DND-41 (cell line): Measurements from ENCODE around the gene MEI1.
"Not testable (repeated sequence)": the region's sequence is repeated elsewhere in the genome, so short reads cannot be mapped to it uniquely, and the experiment has no call there.

ENCODE experiments used
- ATAC-seq: fragments of 200-7000 bp; cut with Tn5 transposase; 3 replicates; pipeline ENCODE4 v1.9.1; 2021; ENCODE audit warnings: low read depth; ENCODE audit not compliant: insufficient read depth
- DNase-seq: peaks from one replicate; pipeline ENCODE4 v3.0.0-alpha.2; 2020
- H2AFZ ChIP-seq: 2 replicates; pipeline ENCODE4 v1.6.0; 2012; ENCODE audit warnings: low read depth, low read length
- H3K27ac ChIP-seq: 2 replicates; pipeline ENCODE4 v1.5.1; 2012; ENCODE audit warnings: low read length, inconsistent platforms
- H3K27me3 ChIP-seq: fragments of 200-600 bp; sonication (generic); 2 replicates; pipeline ENCODE4 v1.6.0; 2012; ENCODE audit warnings: low read length, mild to moderate bottlenecking, inconsistent platforms; ENCODE audit not compliant: insufficient read depth, poor library complexity
- H3K36me3 ChIP-seq: 2 replicates; pipeline ENCODE4 v1.5.1; 2012; ENCODE audit warnings: low read length, inconsistent platforms; ENCODE audit not compliant: insufficient read depth
- H3K4me1 ChIP-seq: 2 replicates; pipeline ENCODE4 v1.5.1; 2012; ENCODE audit warnings: mild to moderate bottlenecking, low read length; ENCODE audit not compliant: insufficient read depth
- H3K4me2 ChIP-seq: 2 replicates; pipeline ENCODE4 v1.6.0; 2012; ENCODE audit warnings: mild to moderate bottlenecking, moderate library complexity, low read length, inconsistent platforms; ENCODE audit not compliant: insufficient read depth
- H3K4me3 ChIP-seq, 2 experiments: fragments of 200-600 bp in 1 of 2; shearing (Covaris generic) in 1 of 2; 2 replicates each; pipeline ENCODE4 v1.5.1; 2012 to 2016; ENCODE audit warnings: inconsistent platforms in 2 of 2, low read length in 2 of 2, mild to moderate bottlenecking in 2 of 2, low read depth in 1 of 2, moderate library complexity in 1 of 2
- H3K79me2 ChIP-seq: 2 replicates; pipeline ENCODE4 v1.6.0; 2012; ENCODE audit warnings: low read length, inconsistent platforms; ENCODE audit not compliant: insufficient read depth
- H3K9ac ChIP-seq: 2 replicates; pipeline ENCODE4 v1.6.0; 2012; ENCODE audit warnings: low read depth, mild to moderate bottlenecking, inconsistent platforms, low read length, moderate library complexity
- H3K9me3 ChIP-seq: 2 replicates; pipeline ENCODE4 v1.5.1; 2012; ENCODE audit warnings: low read length, moderate library complexity, mild to moderate bottlenecking, inconsistent platforms; ENCODE audit not compliant: insufficient read depth, severe bottlenecking
- H4K20me1 ChIP-seq: 2 replicates; pipeline ENCODE4 v1.6.0; 2012; ENCODE audit warnings: low read length; ENCODE audit not compliant: insufficient read depth
- EZH2 ChIP-seq: IDR thresholded peaks from 3 replicates; pipeline ENCODE4 v1.6.1; 2012; ENCODE audit warnings: borderline replicate concordance, low read depth, mild to moderate bottlenecking, moderate library complexity, low read length, inconsistent platforms; ENCODE audit not compliant: severe bottlenecking
- TF ChIP-seq, protein P1 (sequence below): IDR thresholded peaks from 2 replicates; pipeline ENCODE4 v1.5.1; 2012; ENCODE audit warnings: borderline replicate concordance, low read length, moderate library complexity, mild to moderate bottlenecking; ENCODE audit not compliant: poor library complexity, severe bottlenecking; ENCODE audit errors: extremely low read depth

MEI1 gene

DNA sequence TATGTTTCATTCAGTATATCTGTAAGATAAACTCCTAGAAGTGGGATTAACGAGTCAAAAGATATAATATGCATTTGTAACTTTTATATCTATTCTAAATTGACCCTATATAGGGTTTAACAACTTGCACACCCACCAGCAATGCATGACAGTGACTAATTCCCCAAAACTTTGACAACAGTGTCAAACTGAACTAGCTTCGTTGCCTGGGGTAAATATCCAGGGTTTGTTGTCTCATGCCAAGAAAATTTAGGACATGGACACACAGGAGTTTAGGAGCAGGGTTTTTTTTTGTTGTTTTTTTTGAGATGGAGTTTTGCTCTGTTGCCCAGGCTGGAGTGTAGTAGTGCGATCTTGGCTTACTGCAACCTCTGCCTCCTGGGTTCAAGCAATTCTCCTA, 15.7 kb upstream of the MEI1 start:
- H3K4me3 ChIP-seq: no peak overlapping the region
- H3K4me2 ChIP-seq: no peak overlapping the region
- H3K79me2 ChIP-seq: peaks cover 99% of the 10 kb centered on the region
- no peak overlapping the region for H3K9ac ChIP-seq
- H3K27ac ChIP-seq: no peak overlapping the region
- no peaks in the 10 kb centered on the region for H3K9me3 ChIP-seq
- H3K4me1 ChIP-seq: peaks cover 50% of the 10 kb centered on the region
- H3K27me3 ChIP-seq: no peaks in the 10 kb centered on the region
- no peak for TF ChIP-seq EZH2
- TF ChIP-seq, protein P1, sequence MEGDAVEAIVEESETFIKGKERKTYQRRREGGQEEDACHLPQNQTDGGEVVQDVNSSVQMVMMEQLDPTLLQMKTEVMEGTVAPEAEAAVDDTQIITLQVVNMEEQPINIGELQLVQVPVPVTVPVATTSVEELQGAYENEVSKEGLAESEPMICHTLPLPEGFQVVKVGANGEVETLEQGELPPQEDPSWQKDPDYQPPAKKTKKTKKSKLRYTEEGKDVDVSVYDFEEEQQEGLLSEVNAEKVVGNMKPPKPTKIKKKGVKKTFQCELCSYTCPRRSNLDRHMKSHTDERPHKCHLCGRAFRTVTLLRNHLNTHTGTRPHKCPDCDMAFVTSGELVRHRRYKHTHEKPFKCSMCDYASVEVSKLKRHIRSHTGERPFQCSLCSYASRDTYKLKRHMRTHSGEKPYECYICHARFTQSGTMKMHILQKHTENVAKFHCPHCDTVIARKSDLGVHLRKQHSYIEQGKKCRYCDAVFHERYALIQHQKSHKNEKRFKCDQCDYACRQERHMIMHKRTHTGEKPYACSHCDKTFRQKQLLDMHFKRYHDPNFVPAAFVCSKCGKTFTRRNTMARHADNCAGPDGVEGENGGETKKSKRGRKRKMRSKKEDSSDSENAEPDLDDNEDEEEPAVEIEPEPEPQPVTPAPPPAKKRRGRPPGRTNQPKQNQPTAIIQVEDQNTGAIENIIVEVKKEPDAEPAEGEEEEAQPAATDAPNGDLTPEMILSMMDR: no peak
- H3K36me3 ChIP-seq: peaks cover 32% of the 10 kb centered on the region
- H2AFZ ChIP-seq: no peak overlapping the region
- DNase-seq (no peak), ATAC-seq (no peak)
- peaks cover 55% of the 10 kb centered on the region for H4K20me1 ChIP-seq

DNA sequence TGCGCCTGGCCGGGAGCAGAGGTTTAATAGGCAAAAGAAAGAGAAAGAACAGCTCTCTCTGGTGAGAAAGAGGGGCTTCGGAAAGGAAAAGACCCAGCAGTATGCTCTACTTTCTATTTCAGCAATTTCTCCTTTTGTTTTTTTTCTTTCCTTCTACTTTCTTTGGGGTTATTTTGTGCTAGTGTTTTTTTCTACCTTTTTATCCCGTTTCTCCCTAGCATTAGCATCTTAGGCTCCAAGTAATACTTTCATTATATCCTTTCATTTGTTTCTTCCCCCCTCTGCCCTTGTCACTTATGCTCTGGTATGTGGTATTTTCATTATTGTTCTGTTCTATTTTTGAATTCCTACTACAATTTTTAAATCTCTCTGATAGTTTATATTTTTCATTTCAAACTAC, 15.1 kb upstream of the MEI1 start:
- H3K4me2 ChIP-seq: no peak overlapping the region
- H3K4me3 ChIP-seq: no peak overlapping the region
- H3K79me2 ChIP-seq: peaks cover 99% of the 10 kb centered on the region
- no peak overlapping the region for H3K27ac ChIP-seq
- H4K20me1 ChIP-seq: peaks cover 54% of the 10 kb centered on the region
- TF ChIP-seq, protein P1: no peak
- TF ChIP-seq EZH2: no peak
- H3K27me3 ChIP-seq: no peaks in the 10 kb centered on the region
- H3K36me3 ChIP-seq: peaks cover 28% of the 10 kb centered on the region
- H3K9ac ChIP-seq: no peak overlapping the region
- no peak overlapping the region for H2AFZ ChIP-seq
- peaks cover 51% of the 10 kb centered on the region for H3K4me1 ChIP-seq
- DNase-seq (no peak), ATAC-seq (no peak)
- H3K9me3 ChIP-seq: no peaks in the 10 kb centered on the region

DNA sequence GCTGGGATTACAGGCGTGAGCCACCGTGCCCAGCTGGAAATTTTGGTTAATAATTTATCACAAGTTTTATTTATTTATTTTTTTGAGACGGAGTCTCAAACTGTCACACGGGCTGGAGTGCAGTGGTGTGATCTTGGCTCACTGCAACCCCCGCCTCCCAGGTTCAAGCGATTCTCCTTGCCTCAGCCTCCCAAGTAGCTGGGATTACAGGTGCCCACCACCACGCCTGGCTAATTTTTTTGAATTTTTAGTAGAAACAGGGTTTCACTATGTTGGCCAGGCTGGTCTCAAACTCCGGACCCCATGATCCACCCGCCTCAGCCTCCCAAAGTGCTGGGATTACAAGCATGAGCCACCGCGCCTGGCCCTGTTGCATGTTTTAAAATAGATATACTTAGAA, 12.4 kb upstream of the MEI1 start:
- DNase-seq, H3K27ac ChIP-seq, H2AFZ ChIP-seq, H3K9me3 ChIP-seq, H3K27me3 ChIP-seq, ATAC-seq, H3K36me3 ChIP-seq: not testable (repeated sequence)
- H3K79me2 ChIP-seq: peaks cover 76% of the 10 kb centered on the region
- H4K20me1 ChIP-seq: peaks cover 30% of the 10 kb centered on the region; the same call in 1 of the 2 replicates
- peak overlapping the region in 1 of 2 experiments; percentile 98; a peak in 3 of 4 replicates for H3K4me3 ChIP-seq
- peak overlapping the region; percentile 97 for H3K9ac ChIP-seq
- H3K4me1 ChIP-seq: peaks cover 51% of the 10 kb centered on the region
- peak overlapping the region; percentile 84 for H3K4me2 ChIP-seq

DNA sequence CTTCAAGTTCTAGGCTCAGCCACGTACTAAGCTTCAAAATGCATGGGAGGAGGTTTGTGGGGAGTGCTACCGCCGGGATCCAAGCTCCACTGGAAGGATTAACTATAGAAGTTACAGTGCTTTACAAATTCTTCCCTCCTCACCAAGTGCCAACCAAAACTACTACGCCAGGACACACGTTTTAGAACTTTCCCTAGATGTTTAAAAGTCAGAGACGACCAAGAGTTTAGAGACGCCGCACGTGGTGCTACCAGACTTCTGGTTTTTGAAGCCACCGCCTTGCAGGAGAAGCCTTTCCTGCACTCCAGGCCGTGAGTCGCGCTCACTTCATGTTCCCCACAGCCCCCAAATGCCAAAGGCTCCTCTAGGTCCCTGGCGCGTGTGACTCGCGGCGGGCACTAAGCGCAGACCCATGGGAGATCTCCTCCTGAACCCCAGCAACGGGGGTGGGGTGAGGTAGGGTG, 11.4 kb upstream of the MEI1 start:
- H3K4me1 ChIP-seq: peaks cover 46% of the 10 kb centered on the region
- TF ChIP-seq EZH2: no peak
- TF ChIP-seq, protein P1: no peak
- H3K79me2 ChIP-seq: peaks cover 66% of the 10 kb centered on the region
- DNase-seq (peak; percentile 47), ATAC-seq (peak; percentile 42)
- H3K27ac ChIP-seq: peak overlapping the region; percentile 96
- peak overlapping the region; percentile 97 to 98 for H3K4me3 ChIP-seq
- peak overlapping the region; percentile 84 for H3K4me2 ChIP-seq
- peak overlapping the region; percentile 96 for H2AFZ ChIP-seq
- H4K20me1 ChIP-seq: peaks cover 22% of the 10 kb centered on the region; the same call in 1 of the 2 replicates
- H3K36me3 ChIP-seq: peaks cover 3% of the 10 kb centered on the region
- H3K27me3 ChIP-seq: no peaks in the 10 kb centered on the region
- H3K9me3 ChIP-seq: no peaks in the 10 kb centered on the region
- H3K9ac ChIP-seq: peak overlapping the region; percentile 97
